Heart left ventricle (tissue), 16 donors: Measurements from ENCODE around the gene BAG1. TPM values are rescaled to one million over a fixed set of nuclear protein-coding genes. Genes with fewer than 3 reads are reported as not detected.

Experiments
- ATAC-seq, 4 donors: fragments of 200-7000 bp; cut with Tn5 transposase; one replicate each; pipeline ENCODE4 v1.9.1; 2020 to 2022; ENCODE audit warnings: moderate library complexity in 4 of 4, mild to moderate bottlenecking in 3 of 4, moderate number of reproducible peaks in 1 of 4
- DNase-seq, 5 donors: peaks; one replicate each; pipeline ENCODE4 v3.0.0-alpha.2; 2020
- H3K27ac ChIP-seq, 12 donors: fragments of 200-600 bp; sonication (generic) in 4 of 12; one replicate each; pipeline versions ENCODE4 v1.5.0 to v1.8.0; 2016 to 2022; ENCODE audit warnings: mild to moderate bottlenecking in 2 of 12
- H3K27me3 ChIP-seq, 9 donors: fragments of 200-600 bp; sonication (generic) in 2 of 9; one replicate each; pipeline versions ENCODE4 v1.5.1 to v1.8.0; 2016 to 2022; ENCODE audit warnings: mild to moderate bottlenecking in 3 of 9
- H3K36me3 ChIP-seq, 9 donors: fragments of 200-600 bp; sonication (generic) in 2 of 9; one replicate each; pipeline versions ENCODE4 v1.5.0 to v1.8.0; 2018 to 2022; ENCODE audit warnings: mild to moderate bottlenecking in 2 of 9
- H3K4me1 ChIP-seq, 12 donors: fragments of 200-600 bp; sonication (generic) in 4 of 12; one replicate each; pipeline versions ENCODE4 v1.5.0 to v1.8.0; 2016 to 2022; ENCODE audit warnings: mild to moderate bottlenecking in 3 of 12
- H3K4me3 ChIP-seq, 12 donors: fragments of 200-600 bp; sonication (generic) in 4 of 12; one replicate each; pipeline versions ENCODE4 v1.5.0 to v1.8.0; 2017 to 2022; ENCODE audit warnings: mild to moderate bottlenecking in 9 of 12, moderate library complexity in 4 of 12
- H3K9me3 ChIP-seq, 12 donors: fragments of 200-600 bp; sonication (generic) in 4 of 12; one replicate each; pipeline versions ENCODE4 v1.5.0 to v1.8.0; 2016 to 2022; ENCODE audit warnings: mild to moderate bottlenecking in 1 of 12
- POLR2A ChIP-seq, 2 donors: fragments of 450-650 bp; IDR thresholded peaks; one replicate each; pipeline ENCODE4 v1.6.1; 2017; ENCODE audit warnings: antibody characterized with exemption in 2 of 2, mild to moderate bottlenecking in 2 of 2, moderate library complexity in 2 of 2
- WGBS, 4 donors: extraction: QIAGEN DNeasy Blood & Tissue Kit in 2 of 4; methylation state at CpG; one replicate each; pipeline versions ENCODE4 v1.1.5 to v1.1.7; 2013 to 2018; 5-methylcytosine and 5-hydroxymethylcytosine counted together
- intact Hi-C, 10 donors: fragments of 100-400 bp; cut with DNase I; formaldehyde crosslinking; loops; one replicate each; pipeline versions ENCODE4 v1.11.1 to v1.14.2; 2022
- polyA plus RNA-seq, 2 donors: library from polyadenylated mRNA; stranded (reverse); fragments of 200-250 nt; gene quantifications; one replicate each; pipeline ENCODE4 v1.2.3, GENCODE V29; 2013
- total RNA-seq, 9 donors: library from RNA; depleted of rRNA in 2 of 9; stranded (reverse); fragments of >200 nt in 2 of 9; fragmentation: NEBNext Ultra II Directional in 3 of 9; extraction: Animal tissue kit (Norgen Biotek cat#: 25700) in 3 of 9; gene quantifications; one replicate each; pipeline versions ENCODE4 v1.1.0 to v1.2.4, GENCODE V29; 2016 to 2023
- TF ChIP-seq, protein P1 (sequence below), 12 donors: fragments of 200-600 bp; sonication (generic) in 4 of 12; IDR thresholded peaks; one replicate each; pipeline versions ENCODE4 v1.5.0 to v1.8.0; 2018 to 2022; ENCODE audit warnings: antibody characterized with exemption in 12 of 12, mild to moderate bottlenecking in 5 of 12
- donor health status: ischemic (EF 13 %, LVEDD 7.1; RV severe dilation, severe dysfunction).
- donor health status: healthy with polysubstance abuse.
- donor health status: DM: no; HTN: yes; CAD: no.
- donor health status: DM: no; HTN: no; CAD: no.
- donor health status: ischemic (EF 25% LVEDD 6.9; RV normal size, moderate dysfunction).
- donor health status: ischemic (EF 25% LVEDD 5.7; RV mildly dilated, moderate dysfunction).
- donor health status: healthy.
- donor health status: DM: yes; HTN: yes; CAD: no.
- donor health status: ischemic (EF 35%, LVEDD 5.7; RV mildly dilated, moderate dysfunction).
- donor health status: nonischemic (EF 11% LVEDD 7.7; RV severe dilation, severe dysfunction).
- donor health status: DM: yes; HTN: yes; CAD: no.
- donor health status: PGD.
- donor health status: ischemic (EF 29% LVEDD 5.4; RV normal size, mild dysfunction).
- donor health status: nonischemic (EF 23%, LVEDD 6.1; RV moderate dilation, normal function).

Gene BAG1
- total and polyA plus RNA-seq, 11 donors: 71.0 to 144 (median 112) TPM

DNA sequence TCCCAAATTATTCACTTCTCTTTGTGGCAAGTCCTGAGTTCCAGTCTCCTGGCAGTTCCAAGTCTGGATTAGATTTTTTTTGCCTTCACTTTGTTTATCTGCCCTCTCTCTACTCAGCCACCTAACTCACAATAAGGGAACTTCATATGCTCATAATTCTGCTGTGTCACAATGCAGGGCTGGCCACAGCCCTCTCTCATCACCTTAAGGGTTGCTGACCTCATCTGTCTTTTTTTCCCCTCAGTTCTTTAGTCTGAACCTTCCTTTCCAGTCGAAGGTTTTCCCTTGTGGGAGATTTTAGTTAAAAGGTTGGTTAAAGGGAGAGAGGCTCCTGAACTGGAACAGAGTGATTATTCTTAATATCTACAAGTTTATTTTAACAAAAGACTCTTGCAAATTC lies 4.1 kb downstream of the BAG1 start:
- H3K27me3 ChIP-seq: no peaks in the 10 kb centered on the region
- no peak overlapping the region for H3K27ac ChIP-seq
- H3K36me3 ChIP-seq: peaks cover 0 to 73% (median 71%) of the 10 kb centered on the region in 9 donors
- DNase-seq (no peak), ATAC-seq (no peak)
- no peak overlapping the region for H3K4me3 ChIP-seq
- intact Hi-C loops: loop anchor here in 1 of 10 donors (5.0 kb wide), 1 partner anchor 93 kb away; the partner anchor contains the start of gene B4GALT1
- H3K4me1 ChIP-seq: peaks cover 0 to 37% (median 19%) of the 10 kb centered on the region in 12 donors
- no peak for TF ChIP-seq POLR2A (IDR thresholded peaks at IDR 0.05)
- TF ChIP-seq, protein P1, sequence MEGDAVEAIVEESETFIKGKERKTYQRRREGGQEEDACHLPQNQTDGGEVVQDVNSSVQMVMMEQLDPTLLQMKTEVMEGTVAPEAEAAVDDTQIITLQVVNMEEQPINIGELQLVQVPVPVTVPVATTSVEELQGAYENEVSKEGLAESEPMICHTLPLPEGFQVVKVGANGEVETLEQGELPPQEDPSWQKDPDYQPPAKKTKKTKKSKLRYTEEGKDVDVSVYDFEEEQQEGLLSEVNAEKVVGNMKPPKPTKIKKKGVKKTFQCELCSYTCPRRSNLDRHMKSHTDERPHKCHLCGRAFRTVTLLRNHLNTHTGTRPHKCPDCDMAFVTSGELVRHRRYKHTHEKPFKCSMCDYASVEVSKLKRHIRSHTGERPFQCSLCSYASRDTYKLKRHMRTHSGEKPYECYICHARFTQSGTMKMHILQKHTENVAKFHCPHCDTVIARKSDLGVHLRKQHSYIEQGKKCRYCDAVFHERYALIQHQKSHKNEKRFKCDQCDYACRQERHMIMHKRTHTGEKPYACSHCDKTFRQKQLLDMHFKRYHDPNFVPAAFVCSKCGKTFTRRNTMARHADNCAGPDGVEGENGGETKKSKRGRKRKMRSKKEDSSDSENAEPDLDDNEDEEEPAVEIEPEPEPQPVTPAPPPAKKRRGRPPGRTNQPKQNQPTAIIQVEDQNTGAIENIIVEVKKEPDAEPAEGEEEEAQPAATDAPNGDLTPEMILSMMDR (IDR thresholded peaks at IDR 0.05): no peak
- 90 to 96% (median 92%) methylated on average over 1 of the region's 1 CpG for WGBS, 4 donors
- no peaks in the 10 kb centered on the region for H3K9me3 ChIP-seq

DNA sequence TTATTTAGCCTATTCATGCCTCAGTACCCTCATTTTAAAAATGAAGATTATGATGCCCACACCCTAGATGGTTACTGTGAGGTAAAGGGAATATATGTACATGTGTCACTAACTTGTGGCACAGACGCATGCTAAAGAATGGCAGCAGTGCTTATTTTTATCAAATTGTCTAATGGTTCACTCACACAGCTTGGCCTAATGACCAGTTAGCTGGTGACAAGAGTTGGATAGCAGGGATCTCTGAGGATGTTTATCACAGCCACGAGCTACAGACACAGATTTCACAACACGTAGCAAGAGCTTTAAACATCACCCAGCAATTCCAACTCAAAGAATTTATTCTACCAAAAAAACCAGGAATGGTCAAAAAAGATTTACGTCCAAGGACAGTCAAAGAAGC lies 7.2 kb downstream of the BAG1 start:
- Histone ChIP-seq H3K4me1 (peaks cover 0 to 19% (median 5%) of the 10 kb centered on the region in 12 donors), H3K36me3 (peaks cover 0 to 100% (median 98%) of the 10 kb centered on the region in 9 donors), H3K9me3 (no peaks in the 10 kb centered on the region), H3K4me3 (no peak overlapping the region), H3K27me3 (no peaks in the 10 kb centered on the region), H3K27ac (peak overlapping the region in 6 of 12 donors; percentile 4 to 56 (median 35))
- ATAC-seq (peak; percentile 37 to 53 (median 46)), DNase-seq (no peak)
- 58 to 72% (median 65%) methylated on average over 4 of the region's 4 CpGs for WGBS, 4 donors
- TF ChIP-seq POLR2A (IDR thresholded peaks at IDR 0.05): no peak
- TF ChIP-seq, protein P1 (IDR thresholded peaks at IDR 0.05): no peak
- intact Hi-C loops: no loop called here

DNA sequence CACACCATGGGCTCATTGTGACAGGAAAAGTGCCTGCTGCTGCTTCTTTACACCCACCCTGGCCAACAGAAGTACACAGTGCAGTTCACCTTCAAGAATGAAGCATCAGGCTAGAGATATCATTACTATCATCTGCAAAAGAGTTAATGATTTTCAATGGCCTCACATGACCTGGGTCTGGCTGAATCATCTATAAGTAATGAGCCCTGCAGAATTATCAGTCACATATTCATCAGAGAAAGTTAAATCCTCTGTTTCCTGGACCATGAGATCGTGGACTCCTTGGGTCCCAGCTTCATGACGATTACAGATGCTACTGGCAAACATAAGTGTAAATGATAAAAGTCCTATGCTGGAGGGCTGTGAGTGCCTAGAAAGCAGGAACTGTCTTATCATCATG lies 8.3 kb downstream of the BAG1 start:
- H3K36me3 ChIP-seq: peaks cover 0 to 97% (median 94%) of the 10 kb centered on the region in 9 donors
- 54 to 72% (median 64%) methylated on average over 2 of the region's 2 CpGs for WGBS, 4 donors
- no peaks in the 10 kb centered on the region for H3K9me3 ChIP-seq
- no peak for DNase-seq
- no peak overlapping the region for H3K4me3 ChIP-seq
- TF ChIP-seq POLR2A (IDR thresholded peaks at IDR 0.05): no peak
- TF ChIP-seq, protein P1 (IDR thresholded peaks at IDR 0.05): no peak
- H3K4me1 ChIP-seq: peaks cover 0 to 16% (median 4%) of the 10 kb centered on the region in 12 donors
- ATAC-seq: no peak
- no peaks in the 10 kb centered on the region for H3K27me3 ChIP-seq
- H3K27ac ChIP-seq: peak overlapping the region in 1 of 12 donors; percentile 56
- intact Hi-C loops: no loop called here

DNA sequence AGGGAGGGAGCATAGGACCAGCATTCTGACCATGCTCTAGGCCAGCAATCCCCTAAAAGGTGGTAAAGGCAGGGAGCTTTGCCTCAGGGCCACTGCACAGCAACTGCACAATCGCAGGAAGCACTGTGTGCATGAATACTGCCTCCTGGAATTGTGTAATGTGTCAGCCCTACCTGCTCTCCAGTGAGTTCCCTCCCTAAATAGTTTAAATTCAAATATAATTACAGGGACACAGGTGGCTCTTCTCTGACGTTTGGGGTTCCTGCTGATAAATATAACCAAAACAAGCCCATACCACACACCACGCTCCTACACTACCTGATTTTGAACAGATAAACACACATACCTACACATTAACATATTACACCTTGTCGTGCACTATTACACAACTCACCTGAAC lies 9.0 kb downstream of the BAG1 start:
- H3K27me3 ChIP-seq: no peaks in the 10 kb centered on the region
- peaks cover 0 to 94% (median 87%) of the 10 kb centered on the region in 9 donors for H3K36me3 ChIP-seq
- H3K27ac ChIP-seq: no peak overlapping the region
- no peaks in the 10 kb centered on the region for H3K9me3 ChIP-seq
- ATAC-seq: no peak
- intact Hi-C loops: no loop called here
- TF ChIP-seq, protein P1 (IDR thresholded peaks at IDR 0.05): no peak
- TF ChIP-seq POLR2A (IDR thresholded peaks at IDR 0.05): no peak
- DNase-seq: no peak
- WGBS, 4 donors: 86 to 93% (median 89%) methylated on average over 4 of the region's 4 CpGs
- peaks cover 0 to 16% (median 7%) of the 10 kb centered on the region in 12 donors for H3K4me1 ChIP-seq
- no peak overlapping the region for H3K4me3 ChIP-seq
